GM23248 (cell line): ENCODE data around the gene SLC34A1. TPM values are rescaled to one million over a fixed set of nuclear protein-coding genes. Genes with fewer than 3 reads are reported as not detected.
"Not testable (repeated sequence)": the region's sequence is repeated elsewhere in the genome, so short reads cannot be mapped to it uniquely, and the experiment has no call there.

ENCODE experiments used
- DNase-seq: peaks from one replicate; pipeline ENCODE4 v3.0.0-alpha.2; 2015
- H2AFZ ChIP-seq: fragments of 200-600 bp; sonication (generic); 2 replicates; pipeline ENCODE4 v1.6.1; 2016; ENCODE audit warnings: antibody characterized with exemption
- H3F3A ChIP-seq: fragments of 200-600 bp; sonication (generic); 2 replicates; pipeline ENCODE4 v1.6.1; 2016; ENCODE audit warnings: mild to moderate bottlenecking, antibody characterized with exemption, mixed run types; ENCODE audit not compliant: insufficient read depth
- H3K27ac ChIP-seq: fragments of 200-600 bp; sonication (generic); 2 replicates; pipeline ENCODE4 v1.5.1; 2016; ENCODE audit warnings: mild to moderate bottlenecking
- H3K27me3 ChIP-seq: fragments of 200-600 bp; sonication (generic); replicated peaks from 2 replicates; pipeline ENCODE4 v1.6.1; 2016; ENCODE audit warnings: mild to moderate bottlenecking; ENCODE audit not compliant: insufficient read depth
- H3K36me3 ChIP-seq: fragments of 200-600 bp; sonication (generic); 2 replicates; pipeline ENCODE4 v1.6.1; 2016; ENCODE audit warnings: low read depth, mild to moderate bottlenecking
- H3K4me1 ChIP-seq: fragments of 200-600 bp; sonication (generic); 2 replicates; pipeline ENCODE4 v1.6.1; 2016; ENCODE audit warnings: mild to moderate bottlenecking; ENCODE audit not compliant: insufficient read depth
- H3K4me2 ChIP-seq: fragments of 200-600 bp; sonication (generic); one replicate; pipeline ENCODE4 v1.6.1; 2016; ENCODE audit warnings: mild to moderate bottlenecking; ENCODE audit not compliant: unreplicated experiment
- H3K4me3 ChIP-seq: fragments of 200-600 bp; sonication (generic); 2 replicates; pipeline ENCODE4 v1.5.1; 2016; ENCODE audit warnings: mild to moderate bottlenecking
- H3K79me2 ChIP-seq: fragments of 200-600 bp; sonication (generic); 2 replicates; pipeline ENCODE4 v1.6.1; 2016; ENCODE audit warnings: mild to moderate bottlenecking; ENCODE audit not compliant: insufficient read depth
- H3K9ac ChIP-seq: fragments of 200-600 bp; sonication (generic); 2 replicates; pipeline ENCODE4 v1.6.1; 2016; ENCODE audit warnings: mild to moderate bottlenecking
- H3K9me2 ChIP-seq: fragments of 200-600 bp; sonication (generic); 2 replicates; pipeline ENCODE4 v1.6.1; 2016; ENCODE audit warnings: mixed run types, mild to moderate bottlenecking, moderate library complexity; ENCODE audit not compliant: insufficient read depth
- H3K9me3 ChIP-seq: fragments of 200-600 bp; sonication (generic); one replicate; pipeline ENCODE4 v1.6.1; 2017; ENCODE audit warnings: low read depth
- H4K20me1 ChIP-seq: fragments of 200-600 bp; sonication (generic); 2 replicates; pipeline ENCODE4 v1.6.0; 2016; ENCODE audit not compliant: insufficient read depth
- EZH2 ChIP-seq: fragments of 200-600 bp; sonication (generic); IDR thresholded peaks from 2 replicates; pipeline ENCODE4 v1.6.1; 2018; ENCODE audit warnings: antibody characterized with exemption, mild to moderate bottlenecking; ENCODE audit not compliant: insufficient read depth, poor library complexity, severe bottlenecking
- EZH2phosphoT487 ChIP-seq: fragments of 200-600 bp; sonication (generic); IDR thresholded peaks from 2 replicates; pipeline ENCODE4 v1.6.1; 2018; ENCODE audit warnings: antibody characterized with exemption, moderate library complexity, mild to moderate bottlenecking, low read depth; ENCODE audit not compliant: insufficient read depth
- WGBS, 2 experiments: methylation state at CpG; one replicate each; pipeline ENCODE4 v1.1.6; 2015 to 2017; ENCODE audit warnings: low lambda C conversion rate in 2 of 2, low coverage in 1 of 2; ENCODE audit errors: missing lambda C conversion rate in 2 of 2; 5-methylcytosine and 5-hydroxymethylcytosine counted together
- in situ Hi-C: fragments of 300-500 bp; cut with MboI; formaldehyde crosslinking; loops from 2 replicates; pipeline ENCODE4 v1.15.0; 2020
- polyA plus RNA-seq: library from polyadenylated mRNA; unstranded; fragments of >200 nt; fragmentation: Nextera tagmentation; extraction: Ambion mirVana; gene quantifications from 2 replicates; pipeline ENCODE4 v1.2.1, GENCODE V29; 2016
- total RNA-seq: library from RNA; depleted of rRNA; stranded (reverse); fragments of >200 nt; shearing (Covaris generic); gene quantifications from 2 replicates; pipeline ENCODE4 v1.2.3, GENCODE V29; 2014

The SLC34A1 gene
- total and polyA plus RNA-seq, 2 experiments from 2014 or later, result not detected

- no peak overlapping the region for H3K9ac ChIP-seq
- in situ Hi-C loops, result no loop called here
- no peak overlapping the region for H3K4me3 ChIP-seq
- no peaks in the 10 kb centered on the region for H3K9me3 ChIP-seq
- no peak overlapping the region for H3K27ac ChIP-seq
- no peaks in the 10 kb centered on the region for H4K20me1 ChIP-seq
- H3K36me3 ChIP-seq, result no peaks in the 10 kb centered on the region
- no peaks in the 10 kb centered on the region for H3K79me2 ChIP-seq
- TF ChIP-seq EZH2phosphoT487 (no peak), EZH2 (no peak)
- WGBS, 2 experiments, result 87 to 91% methylated on average over 11 of the region's 12 CpGs
- peaks cover 4% of the 10 kb centered on the region; the same call in 1 of the 2 replicates for H3K4me1 ChIP-seq
- H3K27me3 ChIP-seq, result no peaks in the 10 kb centered on the region
- no peaks in the 10 kb centered on the region for H3F3A ChIP-seq
- no peak for DNase-seq
- H3K4me2 ChIP-seq, result no peak overlapping the region
- H3K9me2 ChIP-seq, result no peaks in the 10 kb centered on the region
- H2AFZ ChIP-seq, result no peak overlapping the region
Measured at GRCh38 chr5:177372034-177372896, 12.0 kb upstream of the SLC34A1 start.

GRCh38 chr5:177372910-177373309 is 11.3 kb upstream of the SLC34A1 start:
- H3K27ac ChIP-seq, result no peak overlapping the region
- H3K9me2 ChIP-seq, result no peaks in the 10 kb centered on the region
- H4K20me1 ChIP-seq, result no peaks in the 10 kb centered on the region
- H3K9ac ChIP-seq, result no peak overlapping the region
- no peak overlapping the region for H3K4me2 ChIP-seq
- WGBS, 2 experiments, result 88 to 90% methylated on average over 6 of the region's 6 CpGs
- no peak overlapping the region for H3K4me3 ChIP-seq
- no peaks in the 10 kb centered on the region for H3K79me2 ChIP-seq
- H3K9me3 ChIP-seq, result no peaks in the 10 kb centered on the region
- no peaks in the 10 kb centered on the region for H3K4me1 ChIP-seq
- in situ Hi-C loops, result no loop called here
- no peaks in the 10 kb centered on the region for H3F3A ChIP-seq
- H3K27me3 ChIP-seq, result no peaks in the 10 kb centered on the region
- no peak for DNase-seq
- TF ChIP-seq EZH2phosphoT487 (no peak), EZH2 (no peak)
- no peak overlapping the region for H2AFZ ChIP-seq
- no peaks in the 10 kb centered on the region for H3K36me3 ChIP-seq

- no peak overlapping the region for H3K4me3 ChIP-seq
- no peaks in the 10 kb centered on the region for H3K79me2 ChIP-seq
- no peak for DNase-seq
- WGBS, 2 experiments, result 49 to 63% methylated on average over 6 of the region's 6 CpGs
- no peaks in the 10 kb centered on the region for H3K9me2 ChIP-seq
- no peak overlapping the region for H3K27ac ChIP-seq
- H3K9ac ChIP-seq, result no peak overlapping the region
- H3K36me3 ChIP-seq, result no peaks in the 10 kb centered on the region
- no peak overlapping the region for H3K4me2 ChIP-seq
- in situ Hi-C loops, result no loop called here
- H3K4me1 ChIP-seq, result no peaks in the 10 kb centered on the region
- no peak overlapping the region for H2AFZ ChIP-seq
- H3K9me3 ChIP-seq, result no peaks in the 10 kb centered on the region
- H4K20me1 ChIP-seq, result no peaks in the 10 kb centered on the region
- no peaks in the 10 kb centered on the region for H3K27me3 ChIP-seq
- no peaks in the 10 kb centered on the region for H3F3A ChIP-seq
- TF ChIP-seq EZH2phosphoT487 (no peak), EZH2 (no peak)
Measured at GRCh38 chr5:177373806-177374205, 10.4 kb upstream of the SLC34A1 start.

- Histone ChIP-seq H4K20me1 (no peaks in the 10 kb centered on the region), H2AFZ (no peak overlapping the region), H3K4me2 (no peak overlapping the region), H3F3A (peaks cover 3% of the 10 kb centered on the region; the same call in 1 of the 2 replicates), H3K36me3 (no peaks in the 10 kb centered on the region), H3K9me2 (no peaks in the 10 kb centered on the region), H3K9me3 (no peaks in the 10 kb centered on the region), H3K4me1 (no peaks in the 10 kb centered on the region), H3K27ac (no peak overlapping the region), H3K79me2 (no peaks in the 10 kb centered on the region), H3K9ac (no peak overlapping the region), H3K27me3 (no peaks in the 10 kb centered on the region), H3K4me3 (no peak overlapping the region)
- TF ChIP-seq EZH2 (no peak), EZH2phosphoT487 (no peak)
- WGBS, 2 experiments, result 49% methylated on average over 5 of the region's 5 CpGs
- in situ Hi-C loops, result no loop called here
- no peak for DNase-seq
Measured at GRCh38 chr5:177374211-177374610, 10.0 kb upstream of the SLC34A1 start.

- H3K4me1 ChIP-seq, H3K9ac ChIP-seq, H2AFZ ChIP-seq, H3K79me2 ChIP-seq, H4K20me1 ChIP-seq, H3K36me3 ChIP-seq, H3K9me2 ChIP-seq, H3K4me3 ChIP-seq, H3K9me3 ChIP-seq, DNase-seq, H3F3A ChIP-seq, in situ Hi-C loops, H3K27ac ChIP-seq, H3K4me2 ChIP-seq, H3K27me3 ChIP-seq: not testable (repeated sequence)
- 53 to 57% methylated on average over 5 of the region's 5 CpGs for WGBS, 2 experiments
Measured at GRCh38 chr5:177375516-177375915, 8.7 kb upstream of the SLC34A1 start.
